Left renal pelvis (tissue), 4 donors: ENCODE data around the gene ADGRA1. TPM values are rescaled to one million over a fixed set of nuclear protein-coding genes. Genes with fewer than 3 reads are reported as not detected.
"Not testable (repeated sequence)": the region's sequence is repeated elsewhere in the genome, so short reads cannot be mapped to it uniquely, and the experiment has no call there.

Experiments used
- DNase-seq, 4 donors: peaks; one replicate each; pipeline ENCODE4 v3.0.0-alpha.2; 2013; ENCODE audit warnings: low read depth in 4 of 4, low spot score in 3 of 4
- polyA plus RNA-seq, 4 donors: library from polyadenylated mRNA; unstranded; fragments of 120-200 nt; gene quantifications; one replicate each; pipeline ENCODE4 v1.2.1, GENCODE V29; 2013; ENCODE audit not compliant: insufficient read length in 4 of 4

The ADGRA1 gene
- polyA plus RNA-seq, 4 donors: 0.57 to 1.6 (median 1.2) TPM

DNA sequence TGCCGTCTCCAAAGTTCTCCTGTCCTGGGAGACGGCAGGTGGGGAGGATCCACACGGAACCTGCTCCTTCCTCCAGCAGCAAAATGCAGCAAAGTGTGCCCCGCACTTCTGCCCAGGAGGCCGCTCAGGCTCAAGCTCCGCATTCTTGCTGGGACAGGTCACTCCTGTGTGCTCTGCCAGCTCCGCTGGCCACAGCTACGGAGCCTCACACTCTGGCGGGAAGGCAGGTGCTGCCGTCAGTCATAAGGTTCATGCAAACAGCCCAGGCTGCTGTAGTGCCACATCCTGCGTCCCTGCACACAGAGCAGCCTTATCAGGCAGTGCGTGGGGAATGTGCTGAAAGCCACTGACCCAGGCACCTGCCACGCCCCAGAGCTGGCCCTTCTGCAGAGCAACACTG lies 22.4 kb downstream of the ADGRA1 start:
- no peak for DNase-seq

DNA sequence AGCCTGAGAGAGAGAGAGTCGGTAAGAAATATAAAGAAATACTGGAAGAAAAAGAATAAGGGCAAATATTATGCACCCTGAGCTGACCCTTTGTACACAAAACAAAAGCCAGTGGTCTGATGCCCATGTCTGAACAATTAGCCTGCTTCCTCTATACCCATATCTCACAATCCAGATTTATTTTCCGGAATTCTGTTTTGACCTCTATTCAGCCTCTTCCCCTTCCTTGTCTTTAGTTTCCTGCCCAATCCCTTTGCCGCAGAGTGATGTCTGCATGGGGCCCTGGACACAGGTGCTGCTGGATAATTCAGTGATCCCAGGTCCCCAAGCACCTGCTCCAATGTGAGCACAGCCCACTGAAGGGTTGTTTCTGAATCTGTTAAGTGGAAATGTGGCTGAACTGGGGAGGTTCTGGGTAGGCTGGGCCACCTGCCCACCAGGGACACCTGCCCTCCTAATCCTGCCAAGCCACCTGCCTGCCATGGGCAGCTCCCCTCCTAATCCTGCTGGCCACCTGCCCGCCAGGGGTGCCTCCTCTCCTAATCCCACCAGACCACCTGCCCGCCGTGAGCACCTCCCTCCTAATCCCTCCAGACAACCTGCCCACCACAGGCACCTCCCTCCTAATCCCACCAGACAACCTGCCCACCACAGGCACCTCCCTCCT lies 23.0 kb downstream of the ADGRA1 start:
- no peak for DNase-seq

DNA sequence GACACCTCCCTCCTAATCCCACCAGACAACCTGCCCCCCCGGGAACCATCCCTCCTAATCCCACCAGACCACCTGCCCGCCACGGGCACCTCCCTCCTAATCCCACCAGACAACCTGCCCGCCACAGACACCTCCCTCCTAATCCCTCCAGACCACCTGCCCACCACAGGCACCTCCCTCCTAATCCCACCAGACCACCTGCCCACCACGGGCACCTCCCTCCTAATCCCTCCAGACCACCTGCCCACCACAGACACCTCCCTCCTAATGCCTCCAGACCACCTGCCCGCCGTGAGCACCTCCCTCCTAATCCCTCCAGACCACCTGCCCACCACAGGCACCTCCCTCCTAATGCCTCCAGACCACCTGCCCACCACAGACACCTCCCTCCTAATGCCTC lies 23.9 kb downstream of the ADGRA1 start:
- not testable (repeated sequence) for DNase-seq

DNA sequence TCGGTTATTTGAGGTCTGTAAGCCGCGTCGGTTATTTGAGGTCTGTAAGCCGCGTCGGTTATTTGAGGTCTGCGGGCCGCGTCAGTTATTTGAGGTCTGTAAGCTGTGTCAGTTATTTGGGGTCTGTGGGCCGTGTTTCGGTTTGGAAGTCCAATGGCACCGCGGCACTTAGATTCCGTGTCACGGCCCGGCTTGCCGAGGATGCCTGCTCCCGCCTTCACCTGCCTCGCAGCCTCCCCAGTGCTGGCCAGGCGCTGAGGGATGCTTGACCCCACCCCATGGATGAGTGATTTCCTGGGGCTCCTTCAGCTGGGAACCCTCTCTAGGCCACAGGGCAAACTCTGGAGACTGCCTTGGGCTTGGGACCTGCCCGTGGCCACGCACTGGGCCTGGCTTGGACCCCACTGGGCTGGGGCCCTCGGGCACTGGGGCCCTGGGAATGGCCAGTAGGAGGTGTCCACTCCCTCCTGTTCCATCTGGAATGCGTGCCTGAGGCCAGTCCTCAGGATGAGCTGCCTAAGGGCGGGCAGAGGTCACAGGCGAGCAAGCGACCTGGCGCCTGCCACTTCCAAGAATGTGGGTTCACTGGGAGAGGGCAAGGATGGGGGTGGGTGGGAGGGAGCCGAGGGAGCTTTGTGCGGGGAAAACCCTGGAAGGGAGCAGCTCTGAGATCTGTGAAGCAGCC lies 25.6 kb downstream of the ADGRA1 start:
- no peak for DNase-seq

DNA sequence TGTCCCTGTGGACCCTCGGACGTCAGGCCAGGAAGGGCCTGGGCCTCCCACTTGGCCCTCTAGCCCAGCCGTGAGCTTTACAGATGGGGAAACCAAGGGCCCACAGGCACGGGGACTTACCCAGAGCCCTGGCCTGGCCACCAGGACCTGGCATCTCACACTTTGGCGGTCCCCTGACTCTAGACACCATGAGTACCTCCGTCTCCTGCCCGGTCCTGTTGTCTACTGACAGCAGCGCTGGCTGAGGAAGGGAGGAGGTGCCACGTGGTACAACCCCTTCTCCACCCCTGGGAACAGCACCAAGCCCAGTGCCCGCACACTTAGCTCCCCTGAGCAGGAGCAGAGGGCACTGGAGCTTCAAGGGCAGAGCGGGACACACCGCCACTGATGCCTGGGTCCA lies 26.1 kb downstream of the ADGRA1 start:
- DNase-seq: no peak

DNA sequence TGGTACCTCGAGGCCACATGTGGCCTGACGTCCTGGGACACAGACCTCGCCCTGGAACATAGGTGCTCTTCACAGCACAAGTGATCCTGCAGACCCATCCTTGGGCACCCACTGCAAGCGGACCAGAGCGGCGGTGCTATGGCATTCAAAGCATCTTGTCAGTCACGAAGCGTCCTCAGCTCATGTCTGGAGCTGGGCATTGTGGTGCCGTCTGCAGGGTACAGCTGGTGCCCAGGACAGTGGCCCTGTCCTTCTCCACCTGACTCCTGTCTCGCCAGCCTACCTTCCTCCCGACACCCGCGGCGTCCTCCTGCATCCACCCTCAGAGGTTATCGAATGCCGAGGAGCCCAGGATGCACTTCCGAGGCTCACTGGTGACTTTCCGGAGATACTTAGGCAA lies 26.5 kb downstream of the ADGRA1 start:
- no peak for DNase-seq

DNA sequence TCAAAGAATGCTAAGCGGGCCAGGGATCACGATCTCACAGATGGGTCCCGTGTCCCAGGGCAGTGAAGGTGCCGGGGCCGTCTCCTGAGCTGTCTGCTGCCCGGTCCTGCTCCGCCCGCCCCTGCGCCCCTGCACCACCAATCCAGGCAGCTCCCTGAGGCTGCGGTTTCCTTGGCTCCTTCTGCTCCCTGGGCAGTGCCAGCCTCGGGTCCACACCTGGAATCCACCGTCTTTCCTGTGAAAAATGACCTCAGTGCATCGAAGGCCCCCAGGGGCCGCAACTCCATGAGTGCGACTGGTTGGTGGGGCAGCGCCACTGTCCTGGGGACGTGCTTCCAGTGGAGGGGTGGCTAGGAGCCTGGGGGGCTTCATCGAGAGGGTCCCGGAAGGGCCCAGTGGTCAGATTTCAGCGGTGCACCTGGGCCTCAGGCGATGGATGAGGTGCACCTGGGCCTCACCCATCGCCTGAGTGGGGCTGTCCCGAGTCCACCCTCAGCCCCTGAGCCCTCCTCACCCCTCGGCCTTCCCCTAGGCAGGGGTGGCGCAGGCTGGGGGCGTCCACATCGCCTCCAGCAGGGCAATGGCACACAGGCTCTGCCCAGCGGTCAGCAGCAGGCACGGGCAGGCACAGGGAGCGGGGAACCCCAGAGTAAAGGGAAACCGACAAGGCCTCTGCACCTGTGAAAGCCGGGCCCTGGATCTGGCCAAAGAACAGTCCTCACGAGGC lies 27.2 kb downstream of the ADGRA1 start:
- no peak for DNase-seq

DNA sequence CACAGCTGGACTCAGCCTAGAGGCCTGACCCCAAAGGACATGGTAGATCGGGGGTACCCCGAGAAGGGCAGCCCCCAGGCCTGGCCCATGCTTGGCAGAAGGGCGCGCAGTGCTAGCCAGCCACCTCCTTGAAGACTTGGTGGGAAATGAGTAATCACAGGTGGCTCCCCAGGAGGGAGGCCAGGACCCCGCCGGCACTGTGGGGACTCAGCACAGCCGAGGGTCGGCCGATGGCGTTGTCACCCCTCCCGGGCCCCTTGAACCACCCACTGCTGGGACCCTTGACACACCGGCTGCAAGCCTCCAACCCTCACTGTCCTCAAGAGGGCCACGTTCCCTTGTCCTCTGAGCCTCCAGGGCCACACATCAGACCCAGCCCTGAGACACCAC lies 27.7 kb downstream of the ADGRA1 start:
- DNase-seq: no peak

DNA sequence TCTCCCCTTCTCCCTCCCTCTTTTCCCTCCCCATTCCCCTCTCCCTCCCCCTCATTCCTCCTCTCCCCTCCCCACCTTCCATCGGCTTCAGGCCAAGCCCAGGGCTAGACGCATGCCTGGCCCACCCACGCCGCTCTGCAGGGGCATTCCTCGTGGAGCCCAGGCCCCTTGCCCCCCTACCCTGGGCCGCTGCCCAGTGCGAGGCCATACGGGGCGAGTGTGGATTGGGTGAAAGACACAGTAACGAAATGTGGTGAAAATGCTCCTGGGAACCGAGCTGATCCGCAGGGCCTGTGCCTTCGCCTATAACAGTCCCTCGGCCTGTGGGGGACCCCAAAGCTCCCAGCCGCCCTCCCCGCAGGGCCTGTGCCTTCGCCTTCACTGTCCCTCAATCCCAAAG lies 28.3 kb downstream of the ADGRA1 start:
- no peak for DNase-seq

DNA sequence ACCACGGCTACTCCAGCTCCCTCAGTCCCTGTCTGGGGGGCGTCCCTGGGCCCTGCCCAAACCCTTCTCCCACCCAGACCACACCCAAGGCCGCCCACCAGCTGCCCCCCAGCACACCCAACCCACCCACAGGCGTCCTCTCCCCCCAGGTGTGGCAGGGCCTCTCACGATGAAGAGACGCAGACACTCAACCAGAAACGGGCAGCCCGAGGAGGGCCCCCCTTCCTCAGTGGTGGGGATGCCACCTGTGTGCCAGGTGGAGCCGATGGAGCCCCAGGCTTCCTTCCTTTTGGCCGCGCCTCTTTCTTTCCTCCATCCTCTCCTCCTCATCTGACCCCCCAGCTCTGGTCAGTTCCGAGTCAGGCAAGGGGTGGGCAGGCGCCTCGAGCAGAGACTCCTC lies 28.7 kb downstream of the ADGRA1 start:
- no peak for DNase-seq

DNA sequence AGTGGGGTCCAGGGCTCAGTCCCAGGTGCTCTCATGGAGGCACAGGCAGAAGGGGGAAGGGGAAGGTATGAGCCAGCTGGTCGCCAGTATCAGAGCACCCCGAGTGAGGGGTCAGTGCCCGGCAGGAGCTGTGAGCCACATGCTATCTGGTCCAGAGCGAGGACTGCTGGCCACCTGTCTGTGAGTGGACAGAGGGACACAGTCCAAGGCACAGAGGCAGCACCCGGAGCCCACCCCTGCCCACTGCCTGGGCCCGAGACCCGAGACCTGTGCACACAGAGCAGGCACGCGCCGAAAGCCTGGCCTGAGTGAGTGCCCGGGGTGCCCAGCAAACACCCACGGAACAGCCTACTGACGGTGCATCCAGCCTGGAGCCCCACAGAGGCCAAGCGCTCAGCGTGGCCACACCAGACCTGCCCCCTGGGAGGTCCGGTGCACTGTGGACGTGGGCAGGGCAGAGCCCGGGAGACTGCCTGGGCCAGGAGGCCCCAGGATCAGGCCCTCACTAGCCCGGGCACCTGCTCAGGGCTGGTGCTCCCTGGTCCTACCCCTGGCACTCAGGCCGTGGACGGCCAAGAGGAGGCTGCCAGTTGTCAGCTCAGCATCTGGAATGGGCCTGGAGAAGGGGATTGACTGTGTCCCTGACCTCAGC lies 29.4 kb downstream of the ADGRA1 start:
- no peak for DNase-seq

DNA sequence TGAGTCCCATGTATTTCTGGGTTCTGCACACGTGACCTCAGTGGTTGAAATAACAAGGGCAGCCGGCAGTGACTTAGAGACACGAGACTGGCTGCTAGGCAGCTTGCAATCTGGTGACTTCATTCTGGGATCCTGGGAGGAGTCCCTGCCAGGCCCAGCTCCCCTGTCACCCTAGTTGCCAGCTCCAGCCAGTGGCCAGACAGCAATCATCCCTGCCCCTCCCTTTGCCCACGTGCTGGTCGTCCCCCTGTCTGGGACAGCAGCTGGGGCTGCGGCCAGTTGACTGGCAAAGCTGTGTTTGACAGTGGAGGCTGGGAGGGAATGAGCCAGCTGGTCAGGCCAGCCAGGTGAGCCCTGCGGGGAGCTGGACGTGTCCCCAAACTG lies 30.0 kb downstream of the ADGRA1 start:
- DNase-seq: no peak

DNA sequence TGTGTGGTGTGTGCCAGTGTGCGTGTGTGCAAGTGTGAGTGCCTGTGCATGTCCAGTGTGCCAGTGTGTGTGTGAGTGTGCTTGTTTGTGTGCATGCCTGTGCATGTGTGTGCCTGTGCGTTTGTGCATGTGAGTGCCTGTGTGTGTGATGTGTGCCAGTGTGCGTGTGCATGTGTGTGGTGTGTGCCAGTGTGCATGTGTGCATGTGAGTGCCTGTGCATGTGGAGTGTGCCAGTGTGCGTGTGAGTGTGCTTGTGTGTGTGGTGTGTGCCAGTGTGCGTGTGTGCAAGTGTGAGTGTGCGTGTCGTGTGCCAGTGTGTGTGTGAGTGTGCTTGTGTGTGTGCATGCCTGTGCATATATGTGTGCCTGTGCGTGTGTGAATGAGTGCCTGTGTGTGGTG lies 33.8 kb downstream of the ADGRA1 start:
- no peak for DNase-seq

DNA sequence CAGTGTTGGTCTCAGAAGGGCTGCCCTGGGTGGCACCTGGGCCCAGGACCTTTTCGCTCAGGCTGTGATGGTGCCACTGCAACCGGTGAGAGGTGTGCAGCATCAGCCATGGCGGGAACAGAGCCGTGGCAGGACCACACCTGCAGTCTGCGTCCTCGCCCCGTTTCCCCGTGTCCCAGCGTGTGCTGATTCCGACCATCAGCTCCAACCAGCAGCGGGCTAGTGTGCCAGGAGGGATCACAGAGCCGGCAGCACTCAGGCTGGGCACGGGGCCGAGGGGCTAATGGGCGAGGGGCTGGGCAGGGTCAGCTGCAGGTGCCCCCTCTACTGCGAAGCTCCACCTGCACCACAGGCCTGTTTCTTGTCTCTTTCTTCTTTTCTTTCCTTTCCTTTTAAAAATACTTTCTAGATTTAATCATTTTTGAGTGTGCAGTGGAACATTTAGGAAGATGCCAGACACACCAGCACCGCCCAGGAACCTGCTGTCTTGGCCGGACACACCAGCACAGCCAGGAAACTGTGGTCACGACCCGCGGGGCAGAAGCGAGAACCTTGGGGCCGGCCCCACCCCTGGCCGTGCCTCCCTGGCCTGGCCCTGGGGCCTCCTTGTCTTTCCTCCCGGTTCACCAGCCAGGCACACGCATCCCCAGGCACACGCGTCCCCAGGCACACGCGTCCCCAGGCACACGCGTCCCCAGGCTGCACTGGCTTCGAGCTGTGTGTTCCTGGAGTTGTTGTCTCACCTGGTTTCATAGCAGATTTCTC lies 34.6 kb downstream of the ADGRA1 start:
- DNase-seq: no peak

DNA sequence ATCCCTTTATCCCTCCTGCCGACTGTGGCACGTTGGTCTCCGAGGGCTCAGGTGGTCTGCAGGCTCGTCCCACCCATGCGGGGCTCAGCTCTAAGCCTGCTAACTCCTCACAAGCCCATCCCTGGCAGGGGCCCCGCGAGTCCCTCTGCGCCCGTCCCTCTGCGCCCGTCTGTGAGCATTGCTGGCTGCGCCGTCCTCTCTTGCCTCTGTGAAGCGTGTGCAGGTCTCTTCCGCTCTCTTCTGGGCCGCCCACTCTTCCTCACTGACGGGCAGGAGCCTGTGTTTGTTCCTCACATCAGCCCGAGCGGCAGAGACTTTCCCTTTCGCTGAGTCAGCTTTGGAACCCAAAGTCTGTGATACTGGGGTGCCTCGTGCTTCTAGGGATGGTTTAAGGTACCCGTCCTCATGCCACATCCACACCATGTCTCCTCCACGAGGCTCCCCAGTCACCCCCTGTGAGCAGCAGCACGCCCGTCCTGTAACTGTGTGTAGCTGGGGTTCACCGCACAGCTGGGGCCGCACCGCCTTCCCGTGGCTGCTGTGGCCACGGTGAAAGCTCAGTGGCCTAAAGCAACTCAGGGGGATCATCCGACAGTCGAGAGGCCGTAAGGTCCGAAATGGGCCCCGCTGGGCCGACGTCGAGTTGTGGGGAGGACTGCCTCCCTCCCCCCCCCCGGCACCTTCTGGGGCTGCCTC lies 35.5 kb downstream of the ADGRA1 start:
- no peak for DNase-seq

DNA sequence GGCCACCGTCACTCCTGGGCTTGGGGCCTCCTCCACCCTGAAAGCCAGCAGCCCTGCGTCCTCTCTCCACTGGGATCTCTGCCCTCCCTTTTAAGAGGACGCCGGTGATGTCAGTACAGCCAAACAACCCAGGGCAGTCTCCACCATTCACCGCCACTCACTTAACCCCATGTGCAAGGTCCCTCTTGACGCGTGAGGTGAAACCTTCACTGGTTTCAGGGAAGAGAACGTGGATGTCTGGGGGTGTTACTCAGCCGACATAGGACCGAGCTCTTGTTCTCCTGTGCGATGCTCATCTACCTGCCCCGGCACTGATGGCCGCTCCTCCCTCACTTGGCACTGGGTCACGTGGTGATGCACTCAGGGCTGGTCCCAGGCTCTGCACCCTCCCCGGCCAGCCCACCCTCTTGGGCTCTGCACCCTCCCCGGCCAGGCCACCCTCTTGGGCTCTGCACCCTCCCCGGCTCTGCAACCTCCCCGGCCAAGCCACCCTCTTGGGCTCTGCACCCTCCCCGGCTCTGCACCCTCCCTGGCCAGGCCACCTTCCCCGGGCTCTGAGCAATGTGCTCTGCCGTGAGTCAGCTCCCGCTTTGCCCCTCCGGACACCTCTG lies 36.1 kb downstream of the ADGRA1 start:
- no peak for DNase-seq

DNA sequence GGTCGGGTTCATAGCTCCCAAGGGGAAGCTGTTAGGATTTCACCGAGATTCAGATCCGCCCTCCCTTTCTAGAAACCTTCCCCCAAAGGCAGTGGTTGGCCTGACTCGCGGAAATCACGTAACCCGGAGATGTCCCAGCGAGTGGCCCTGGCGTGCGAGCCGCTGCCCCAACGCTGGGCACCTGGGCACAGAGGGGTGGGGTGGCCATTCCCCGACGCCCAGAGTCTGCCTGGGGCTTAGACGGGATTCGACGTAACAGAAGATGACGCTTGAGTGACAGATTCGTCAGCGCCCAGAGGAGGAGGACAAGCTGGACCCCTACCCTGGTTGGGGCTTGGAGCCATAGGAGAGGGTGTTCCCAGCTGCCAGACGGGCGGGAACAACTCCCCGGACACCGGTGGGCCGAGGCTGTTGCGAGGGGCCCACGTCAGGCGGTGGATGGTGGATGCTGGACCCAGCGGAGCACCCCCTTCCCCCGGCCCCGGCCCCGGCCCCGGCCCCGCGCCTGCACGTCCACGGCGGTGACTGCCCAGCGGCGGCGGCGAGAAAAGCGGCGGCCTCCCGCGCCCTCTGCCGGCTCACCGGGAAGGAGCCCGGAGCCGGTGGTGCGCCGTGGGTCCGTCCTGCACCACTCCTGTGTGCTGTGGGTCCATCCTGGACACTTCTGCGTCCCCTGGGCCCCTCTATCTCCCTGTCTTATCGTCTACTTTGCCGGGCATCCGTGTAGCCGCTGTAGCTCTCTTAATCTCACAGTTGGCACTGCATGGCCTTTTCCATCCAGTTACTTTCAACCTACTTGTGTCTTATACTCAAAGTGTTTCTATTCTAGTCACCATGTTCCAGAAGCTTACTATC lies 36.9 kb downstream of the ADGRA1 start:
- DNase-seq: no peak

DNA sequence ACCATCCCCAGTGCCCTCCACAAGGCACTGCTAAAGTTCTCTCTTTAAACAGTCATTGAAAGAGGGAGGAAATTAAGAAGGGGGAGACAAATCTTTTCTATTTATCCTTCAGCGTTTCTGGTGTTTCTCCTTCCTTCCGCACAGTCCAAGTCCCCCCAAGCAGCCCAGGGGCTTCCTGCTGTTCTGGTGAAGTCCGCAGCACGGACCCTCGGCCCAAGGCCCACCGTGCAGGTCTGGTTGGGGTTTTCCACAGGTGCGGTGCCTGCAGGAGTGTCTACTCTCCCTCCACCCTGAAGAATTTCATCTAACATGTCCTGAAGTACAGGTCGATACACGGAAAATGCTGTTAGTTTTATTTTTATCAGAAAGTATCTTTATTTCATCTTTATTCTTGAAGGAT lies 38.2 kb downstream of the ADGRA1 start:
- no peak for DNase-seq
